GM19025 (cell line): ENCODE measurements around the gene G3BP1.
"Not testable (repeated sequence)": the region's sequence is repeated elsewhere in the genome, so short reads cannot be mapped to it uniquely, and the experiment has no call there.

ENCODE experiments used
- ATAC-seq: cut with Tn5 transposase; IDR thresholded peaks from one replicate; pipeline ENCODE4 v1.9.1; 2021; ENCODE audit warnings: mild to moderate bottlenecking, low read depth, moderate library complexity; ENCODE audit not compliant: unreplicated experiment

The G3BP1 gene

DNA sequence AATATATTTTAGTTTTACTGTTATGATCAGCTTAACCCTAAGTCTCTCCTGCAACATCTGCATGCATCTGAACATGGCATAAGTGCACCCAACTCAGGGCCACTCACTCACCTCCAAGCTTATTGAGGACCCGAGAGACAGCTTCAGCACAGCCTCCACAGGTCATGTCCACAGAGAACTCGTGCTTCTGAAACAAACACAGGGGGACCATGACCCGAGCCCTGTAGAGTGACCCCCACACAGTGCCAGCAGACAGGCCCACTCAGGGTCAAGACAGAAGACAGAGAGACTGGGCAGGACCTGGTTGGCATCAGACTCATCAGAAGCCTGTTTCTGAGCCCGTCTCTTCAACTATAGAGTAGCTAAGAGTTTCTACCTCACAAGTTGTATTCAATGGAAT is 20.2 kb upstream of the G3BP1 start:
- no peak for ATAC-seq

DNA sequence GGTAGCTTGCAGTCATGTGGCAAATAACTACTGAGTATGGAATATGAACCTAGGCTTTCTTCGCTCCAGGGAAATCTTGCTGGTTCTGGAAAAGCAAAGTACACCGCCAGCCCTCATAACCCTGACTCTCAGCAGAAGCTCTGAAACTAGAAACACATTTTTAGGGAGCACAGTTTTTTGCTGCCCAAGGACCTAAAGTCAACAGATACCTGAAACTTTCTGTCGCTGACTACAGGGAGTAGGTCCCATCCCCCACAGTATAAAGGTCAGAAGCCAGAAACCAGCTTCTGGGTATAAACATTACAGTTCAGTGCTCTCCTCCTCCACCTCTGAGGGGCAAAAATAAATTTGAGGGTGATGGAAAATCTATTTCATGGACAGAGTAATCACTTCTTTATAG is 16.4 kb upstream of the G3BP1 start:
- no peak for ATAC-seq

DNA sequence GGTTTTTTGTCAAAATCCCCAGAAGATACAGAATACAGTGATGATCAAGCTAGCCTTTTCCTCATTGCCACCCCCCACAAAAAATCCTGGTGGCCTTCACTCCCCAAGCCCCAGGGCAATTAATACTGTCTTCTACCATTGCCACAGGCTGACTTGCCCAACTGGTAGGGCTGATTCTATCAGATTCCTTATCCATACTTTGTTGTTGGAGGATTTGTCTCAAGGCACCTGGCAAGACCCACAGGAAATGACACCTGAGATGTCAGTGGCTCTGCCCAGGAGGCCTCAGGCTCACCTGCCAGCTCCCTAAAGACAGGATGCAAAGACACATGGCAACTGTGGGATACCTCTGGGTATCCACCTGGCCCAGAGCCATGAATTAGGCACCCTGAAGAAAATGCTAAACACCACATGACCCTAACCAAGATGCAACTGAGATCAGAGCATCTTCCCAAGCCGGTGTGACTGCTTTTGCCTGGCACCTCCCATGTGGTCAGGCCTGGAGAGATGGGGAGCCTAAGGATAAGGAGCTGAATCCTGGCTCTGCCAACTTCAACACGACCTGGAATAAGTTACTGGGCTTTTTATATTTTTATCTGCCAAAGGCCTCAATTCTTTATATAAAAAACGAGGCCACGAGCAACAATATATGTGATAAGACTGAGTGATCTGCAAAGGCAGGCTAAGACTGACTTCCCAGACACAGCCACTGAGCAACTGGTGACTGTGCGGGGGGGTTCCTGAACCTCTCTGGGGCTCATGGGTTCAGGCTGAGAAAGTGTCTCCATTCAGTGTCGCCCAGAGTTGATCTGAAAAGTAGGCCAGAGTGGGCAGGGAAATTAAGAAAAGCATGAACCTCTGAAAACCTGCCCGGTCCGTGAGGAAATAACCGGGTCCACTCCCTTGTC is 14.3 kb upstream of the G3BP1 start:
- ATAC-seq, result no peak

DNA sequence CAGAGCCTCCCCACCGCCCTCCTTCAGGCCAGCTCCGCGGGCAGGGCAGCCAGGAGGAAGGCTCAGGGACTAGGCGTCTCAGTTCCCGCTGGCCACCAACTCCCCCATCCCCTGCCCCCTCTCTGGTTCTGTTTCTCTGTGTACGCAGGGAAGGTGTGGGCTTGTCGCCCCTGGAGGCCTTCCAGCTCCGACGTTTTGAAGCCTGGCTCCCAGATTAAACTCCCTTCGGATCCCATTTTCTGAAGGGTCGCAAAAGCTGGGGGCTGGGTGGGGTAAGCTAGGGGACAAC is 13.7 kb upstream of the G3BP1 start:
- peak; percentile 1 for ATAC-seq

DNA sequence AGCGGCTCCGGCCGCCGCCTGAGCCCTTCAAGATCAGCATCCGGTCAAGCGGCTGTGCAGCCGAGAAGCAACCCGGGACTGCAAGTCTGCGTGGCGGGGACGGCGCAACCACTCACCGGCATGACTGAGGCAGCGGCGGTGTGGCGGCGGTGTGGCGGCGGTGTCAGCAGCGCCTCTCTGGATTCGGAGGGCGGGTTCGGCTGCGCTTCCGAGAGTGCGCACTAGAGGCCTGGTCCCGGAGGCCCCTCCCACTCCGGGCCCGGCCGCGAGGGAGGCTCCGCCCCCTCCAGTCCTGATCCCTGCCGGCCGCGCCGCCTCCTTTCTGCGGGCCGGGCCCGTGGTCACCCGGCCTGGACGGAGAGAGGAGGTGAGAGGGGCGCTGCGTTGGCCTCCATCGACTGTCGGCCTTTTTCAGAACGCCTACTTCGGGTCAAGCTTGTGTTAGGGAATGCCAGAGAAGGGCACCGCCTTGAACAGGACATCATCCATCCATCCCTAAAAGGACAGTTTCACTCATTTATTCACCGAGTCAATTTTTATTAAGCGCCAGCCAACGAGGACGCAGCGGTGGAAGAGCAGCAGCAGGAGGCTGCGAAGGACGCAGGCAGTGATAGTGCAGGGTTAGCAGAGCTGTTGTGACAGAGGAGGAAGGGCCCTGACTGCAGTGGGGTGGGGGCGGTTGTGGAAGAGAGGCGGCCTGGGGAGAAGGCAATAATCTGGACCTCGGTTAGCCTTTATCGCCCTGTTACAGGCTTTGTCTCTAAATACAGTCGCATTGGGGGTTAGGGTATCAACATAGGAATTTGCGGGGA is 13.1 kb upstream of the G3BP1 start, which contains the start of gene ATOX1:
TSS of gene ATOX1 (minus strand) at position 202 of the 812 bp plus-strand sequence. CDS start at position 122, 80 bp downstream.
- ATAC-seq, result peak; percentile 95

DNA sequence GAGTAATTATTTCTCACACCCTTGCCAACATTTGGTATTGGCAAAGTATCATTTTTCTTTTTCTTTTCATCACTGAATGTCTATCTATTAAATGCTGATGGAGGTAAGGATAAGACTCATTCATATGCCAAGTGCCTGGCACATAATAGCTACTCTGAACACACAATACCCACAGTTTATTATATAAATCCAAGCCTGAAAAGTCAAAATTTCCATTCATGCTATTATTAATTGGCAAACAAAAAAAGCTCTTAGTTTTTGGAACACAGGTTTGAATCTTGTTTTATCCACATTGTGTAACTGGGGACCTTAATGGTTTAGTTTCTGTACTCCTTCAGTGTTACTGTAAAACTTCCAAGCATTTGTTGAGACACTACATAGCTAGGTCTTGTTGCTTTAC is 7.0 kb upstream of the G3BP1 start:
- ATAC-seq, result no peak

DNA sequence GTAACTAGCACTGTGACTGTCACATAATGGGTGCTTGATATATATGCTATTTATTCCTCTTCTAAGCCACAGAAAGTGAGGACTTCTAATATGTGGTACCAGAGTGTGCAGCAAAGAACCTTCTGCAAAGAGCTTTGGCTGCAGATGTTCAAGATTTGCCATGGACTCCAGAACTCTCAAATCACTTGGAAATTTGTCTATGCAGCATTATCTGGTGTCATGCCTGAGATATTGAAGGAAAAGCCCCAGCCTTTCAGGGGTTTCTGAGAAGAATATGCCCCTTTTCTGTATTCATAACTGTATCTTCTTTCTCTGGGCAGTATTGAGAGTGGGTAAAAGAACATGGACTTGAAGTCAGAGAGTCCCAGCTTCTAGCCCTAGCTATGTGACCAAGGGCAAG is 4.8 kb upstream of the G3BP1 start:
- ATAC-seq, result no peak

DNA sequence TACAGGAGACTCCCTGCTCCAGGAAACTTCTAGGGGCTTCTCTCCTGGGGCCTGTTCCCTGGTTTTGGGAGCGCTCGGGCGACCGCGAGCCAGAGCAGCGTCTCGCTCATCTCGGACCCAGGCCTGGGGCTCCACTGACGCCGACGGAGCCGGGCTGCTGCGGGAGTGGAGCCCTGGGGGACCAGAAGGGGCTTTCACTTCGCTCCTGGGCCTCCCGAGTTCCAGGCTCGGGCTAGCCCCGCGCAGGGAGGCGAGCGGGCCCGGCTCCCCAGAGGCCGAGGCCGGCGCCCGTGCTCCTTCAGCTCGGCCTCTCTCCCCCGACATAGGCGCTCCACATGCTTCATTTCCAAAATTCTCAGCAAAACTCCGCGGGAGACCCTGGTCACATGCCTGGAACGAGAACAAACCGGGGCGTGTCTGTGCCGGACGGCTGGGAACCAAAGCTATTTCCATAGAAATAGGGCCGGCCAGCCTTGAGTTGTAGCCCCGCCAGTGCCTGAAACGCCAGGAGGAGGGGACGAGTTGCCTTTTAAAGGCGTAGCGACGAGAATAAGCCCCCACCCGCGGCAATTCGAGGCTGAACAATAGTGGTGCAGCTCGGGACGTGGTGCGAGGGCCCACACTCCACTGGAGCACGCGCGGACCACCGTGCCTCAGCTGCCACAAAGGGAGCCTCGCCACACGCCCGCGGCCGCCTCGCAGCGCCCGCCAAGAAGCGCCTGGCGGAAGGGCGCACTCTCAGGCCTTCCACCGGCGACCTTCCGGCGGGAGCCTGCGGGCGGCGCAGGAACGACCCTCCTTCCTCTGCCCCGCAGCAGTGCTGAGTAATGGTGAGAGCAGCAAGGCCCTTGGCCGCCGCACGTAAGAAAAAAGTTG is 1.1 kb upstream of the G3BP1 start:
- peak; percentile 24 for ATAC-seq

DNA sequence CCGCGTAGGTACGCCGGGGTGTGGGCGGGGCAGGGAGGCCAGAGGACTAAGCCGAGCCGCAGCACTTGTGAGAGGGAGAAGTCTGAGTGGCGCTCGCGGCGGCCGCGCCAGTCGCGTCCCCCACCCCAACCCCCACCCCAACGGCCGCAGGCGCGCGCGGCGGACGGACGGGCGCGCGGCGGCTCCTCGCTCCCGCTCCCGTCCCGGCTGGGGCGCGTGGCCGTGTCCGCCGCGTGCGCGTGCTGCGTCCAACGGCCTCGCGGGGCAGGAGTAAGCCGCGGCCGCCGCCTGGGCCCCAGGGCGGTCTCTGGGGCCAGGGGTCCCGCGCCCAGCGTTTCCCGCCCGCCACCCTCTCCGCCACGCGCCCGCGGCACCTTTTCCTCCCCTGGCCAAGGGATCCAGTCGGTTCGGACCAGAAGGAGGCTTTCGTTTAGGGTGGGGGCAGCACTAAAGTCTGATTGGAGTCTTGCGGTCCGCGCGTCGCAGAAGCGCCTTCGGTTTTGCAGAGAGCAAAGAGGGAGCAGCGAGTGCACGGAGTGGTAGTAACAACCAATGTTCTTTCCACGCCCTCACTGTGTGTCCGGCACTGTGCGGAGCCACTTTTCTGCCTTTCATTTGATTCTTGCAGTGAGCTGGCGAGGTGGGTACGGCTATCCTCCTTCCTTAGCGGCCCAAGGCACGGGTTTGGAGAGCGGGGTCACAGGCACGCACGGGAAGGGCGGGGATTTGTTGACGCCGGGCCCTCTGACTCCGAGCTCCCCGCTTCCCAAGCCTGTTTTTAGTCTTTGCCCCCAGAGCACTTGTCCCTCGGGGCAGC is 483 bp downstream of the G3BP1 start:
- no peak for ATAC-seq

DNA sequence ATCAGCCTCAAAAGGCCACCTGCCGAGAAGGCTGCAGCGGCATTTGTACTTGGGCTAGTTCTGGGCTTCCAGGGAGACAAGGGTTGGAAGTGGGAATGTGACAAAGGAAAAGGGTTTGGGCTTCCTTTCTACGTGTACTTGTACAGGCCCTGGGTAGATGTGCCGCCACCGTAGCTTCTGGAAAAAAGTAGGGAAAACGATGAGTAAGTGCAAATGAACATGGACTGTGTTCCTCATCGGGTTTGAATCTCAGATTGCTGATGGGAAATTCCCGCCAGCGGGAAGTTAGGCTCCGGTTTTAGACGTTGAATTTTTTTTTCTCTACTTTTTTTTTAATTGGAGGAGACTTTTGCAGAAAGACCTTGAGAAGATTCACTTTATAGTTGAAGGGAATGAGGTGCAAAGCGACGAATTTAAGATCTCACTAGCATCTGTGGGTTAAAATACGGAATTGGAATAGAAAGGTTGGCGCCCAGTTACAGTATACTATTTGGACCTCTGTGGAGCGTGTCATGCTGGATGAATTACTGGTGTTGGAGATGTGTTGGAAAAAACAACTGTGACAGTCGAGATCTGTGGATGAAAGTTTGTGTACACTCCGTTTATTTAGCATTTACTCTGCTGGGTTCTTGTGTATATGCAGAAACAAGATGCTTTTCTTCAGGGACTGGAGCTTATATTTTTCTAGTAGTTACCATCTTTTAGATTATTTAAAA is 1.2 kb downstream of the G3BP1 start:
- ATAC-seq, result no peak

DNA sequence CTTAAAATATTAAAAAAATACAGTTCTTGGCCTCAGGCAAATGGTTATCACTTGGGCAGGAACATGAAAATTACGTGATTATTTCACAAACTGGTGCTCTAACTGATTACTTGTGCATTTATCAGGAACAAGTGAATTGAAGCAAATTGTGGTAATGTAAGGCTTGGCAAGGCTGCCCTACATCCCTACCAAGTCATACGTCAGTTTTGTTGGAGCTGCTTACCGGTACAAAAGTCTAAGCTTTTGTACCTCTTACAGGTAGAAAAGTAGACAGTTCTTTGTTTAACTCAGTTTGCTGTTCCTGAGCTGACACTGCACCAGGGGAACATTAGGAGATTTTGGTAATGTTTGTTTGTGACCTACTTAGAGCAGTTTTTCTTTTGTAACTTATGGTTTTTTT is 2.2 kb downstream of the G3BP1 start:
- ATAC-seq, result no peak

DNA sequence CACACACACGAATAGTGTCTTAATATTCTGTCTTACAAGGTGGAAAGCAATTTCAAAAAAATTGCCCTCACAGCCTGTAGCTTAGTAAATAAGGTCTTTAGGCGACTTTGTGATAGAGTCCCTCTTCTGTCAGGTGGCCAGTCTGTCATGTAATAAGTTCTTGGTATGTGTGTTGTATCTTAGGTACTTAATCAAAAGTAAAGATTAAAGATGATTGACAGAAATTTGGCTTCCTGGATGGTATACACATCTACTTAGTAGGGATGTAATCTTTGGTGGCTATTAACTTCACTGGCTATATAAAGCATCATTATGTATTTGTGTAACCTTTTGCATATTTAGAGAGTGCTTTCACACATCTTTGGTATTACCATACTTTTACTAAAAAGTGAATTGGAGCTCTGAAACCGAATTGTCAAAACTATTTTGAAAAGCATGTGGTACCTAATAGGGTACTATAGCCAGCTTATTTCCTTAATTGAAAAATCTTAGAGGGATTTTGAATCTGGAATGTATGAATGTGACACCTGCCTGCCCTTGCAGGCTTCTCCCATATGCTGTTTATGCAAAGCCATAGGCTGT is 3.4 kb downstream of the G3BP1 start:
- ATAC-seq, result no peak

DNA sequence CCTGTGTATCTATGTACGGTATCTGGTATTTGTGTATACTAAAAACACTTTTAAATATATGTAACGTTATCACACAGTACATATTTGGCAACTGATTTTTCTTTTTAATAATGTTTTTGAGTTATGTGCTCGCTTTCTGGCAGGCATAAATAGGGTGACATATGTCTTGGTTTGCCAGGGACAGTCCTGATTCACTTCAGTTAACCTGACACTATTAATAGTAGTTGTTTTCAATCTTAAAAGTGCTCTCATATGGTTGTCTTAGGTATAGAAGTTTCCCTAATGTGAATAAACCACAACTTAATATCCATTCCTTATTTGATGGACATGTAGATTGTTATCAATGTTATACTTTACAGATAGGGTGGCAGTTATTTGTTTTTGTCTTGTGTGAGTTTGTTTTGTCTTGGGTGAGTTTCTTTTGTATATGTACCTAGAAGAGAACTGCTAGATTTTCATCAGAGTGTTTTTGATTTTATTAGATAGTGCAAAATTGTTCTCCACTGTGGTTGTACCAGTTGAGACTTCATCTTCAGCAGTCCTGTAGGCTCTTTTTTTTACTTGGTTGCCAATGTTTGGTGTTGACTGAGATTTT is 7.9 kb downstream of the G3BP1 start:
- no peak for ATAC-seq

DNA sequence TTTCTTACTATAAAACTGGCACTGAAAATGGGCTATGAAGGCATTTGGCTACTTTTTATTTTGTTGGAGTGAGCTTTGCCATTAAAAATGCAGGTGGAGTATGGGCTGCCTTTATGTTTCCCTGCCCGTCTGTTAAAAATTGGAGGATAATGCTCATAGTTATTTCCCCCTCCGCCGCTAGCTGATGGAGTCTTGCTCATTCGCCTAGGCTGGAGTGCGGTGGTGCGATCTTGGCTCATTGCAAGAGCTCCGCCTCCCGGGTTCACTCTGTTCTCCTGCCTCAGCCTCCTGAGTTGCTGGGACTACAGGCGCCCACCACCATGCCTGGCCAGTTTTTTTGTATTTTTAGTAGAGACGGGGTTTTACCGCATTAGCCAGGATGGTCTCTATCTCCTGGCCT is 8.6 kb downstream of the G3BP1 start:
- no peak for ATAC-seq

DNA sequence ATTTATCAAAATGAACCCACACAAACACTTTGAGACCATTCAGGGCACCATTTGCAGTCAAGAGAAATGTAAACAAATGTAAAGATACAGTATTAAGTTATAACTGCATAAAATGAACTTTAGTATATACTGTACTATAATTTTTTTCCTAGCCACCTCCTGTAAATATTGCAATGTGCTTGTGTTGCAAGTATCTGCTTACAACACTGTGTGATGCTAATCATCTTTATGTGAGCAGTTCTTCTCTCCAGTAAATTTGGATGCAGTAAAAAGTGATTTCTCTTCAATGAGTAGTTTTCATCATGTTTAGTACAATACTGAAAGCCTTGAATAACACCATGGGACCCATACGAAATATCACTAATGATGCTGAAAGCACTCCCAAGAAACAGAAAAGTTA is 9.4 kb downstream of the G3BP1 start:
- no peak for ATAC-seq

DNA sequence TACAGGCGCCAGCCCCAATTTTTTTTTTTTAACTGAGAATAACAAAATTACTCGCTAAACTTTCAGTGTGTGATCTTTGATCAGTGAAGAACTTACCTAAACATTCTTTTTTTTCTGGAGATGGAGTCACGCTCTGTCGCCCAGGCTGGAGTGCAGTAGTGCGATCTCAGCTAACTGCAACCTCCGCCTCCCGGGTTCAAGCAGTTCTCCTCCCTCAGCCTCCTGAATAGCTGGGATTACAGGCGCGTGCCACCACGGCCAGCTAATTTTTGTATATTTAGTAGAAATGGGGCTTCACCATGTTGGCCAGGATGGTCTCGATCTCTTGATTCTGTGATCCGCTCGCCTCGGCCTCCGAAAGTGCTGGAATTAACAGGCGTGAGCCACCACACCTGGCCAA is 11.9 kb downstream of the G3BP1 start:
- not testable (repeated sequence) for ATAC-seq

DNA sequence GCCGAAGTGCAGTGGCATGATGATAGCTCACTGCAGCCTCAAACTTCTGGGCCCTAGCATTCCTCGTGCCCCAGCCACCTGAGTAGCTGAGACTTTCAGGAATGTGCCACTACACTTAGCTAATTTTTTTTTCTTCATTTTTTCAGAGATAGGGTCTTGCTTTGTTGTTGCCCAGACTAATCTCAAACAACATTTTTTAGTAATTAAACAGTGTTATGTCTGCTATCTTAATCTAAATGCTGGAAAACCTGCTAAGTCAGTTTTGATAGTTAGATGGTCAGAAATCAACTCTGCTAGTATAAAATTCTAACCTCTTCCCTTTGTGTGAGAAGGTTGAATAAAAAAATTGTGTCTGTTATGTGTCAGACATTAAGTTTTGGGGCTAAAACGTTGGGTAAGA is 12.4 kb downstream of the G3BP1 start:
- no peak for ATAC-seq

DNA sequence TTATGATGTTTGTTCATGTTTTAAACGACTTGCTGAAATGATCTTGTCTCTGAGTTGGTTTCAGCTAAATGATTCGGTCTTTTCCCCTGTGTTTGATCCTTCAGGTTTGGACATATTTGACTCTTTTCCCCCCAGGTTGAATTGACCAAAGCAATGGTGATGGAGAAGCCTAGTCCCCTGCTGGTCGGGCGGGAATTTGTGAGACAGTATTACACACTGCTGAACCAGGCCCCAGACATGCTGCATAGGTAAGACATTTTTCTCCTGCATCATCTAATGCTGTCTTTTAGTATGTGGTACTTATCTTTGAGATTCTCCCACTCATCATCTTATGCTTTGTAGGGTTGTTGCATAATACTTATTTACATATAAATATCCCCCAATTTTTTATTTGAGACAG is 14.7 kb downstream of the G3BP1 start:
- no peak for ATAC-seq

DNA sequence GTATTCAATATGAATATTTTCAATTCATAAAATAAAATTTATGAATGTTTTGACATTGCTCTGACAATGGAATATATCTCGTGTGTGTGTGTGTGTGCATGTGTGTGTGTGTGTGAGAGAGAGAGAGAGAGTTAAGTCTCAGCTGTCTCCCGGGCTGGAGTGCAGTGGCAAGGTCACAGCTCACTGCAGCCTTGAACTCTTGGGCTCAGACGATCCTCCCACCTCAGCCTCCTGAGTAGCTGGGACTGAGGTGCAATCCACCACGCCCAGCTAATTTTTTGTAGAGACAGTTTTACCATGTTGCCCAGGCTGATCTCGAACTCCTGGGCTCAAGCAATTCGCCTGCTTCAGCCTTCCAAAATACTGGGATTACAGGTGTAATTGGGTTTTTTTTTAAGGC is 16.1 kb downstream of the G3BP1 start:
- no peak for ATAC-seq
